BJ (cell line): ENCODE measurements around the gene CIZ1. TPM values are rescaled to one million over a fixed set of nuclear protein-coding genes. Genes with fewer than 3 reads are reported as not detected.

ENCODE experiments used
- CTCF ChIA-PET: fragments of 350-600 bp; formaldehyde crosslinking; extraction: SDS; loops from one replicate; lab custom pipeline; 2021; ENCODE audit warnings: antibody characterized with exemption, inconsistent platforms; lab: Yijun Ruan, JAX
- POLR2A ChIA-PET: fragments of 300-600 bp; sonication (Branson Sonifier 250); formaldehyde crosslinking; extraction: SDS; loops from one replicate; lab custom pipeline; 2021; ENCODE audit warnings: antibody characterized with exemption; lab: Charles Lee
- DNase-seq: peaks from one replicate; pipeline ENCODE4 v3.0.0-alpha.2; 2011; ENCODE audit warnings: low read depth
- H3K27me3 ChIP-seq: 2 replicates; pipeline ENCODE4 v1.6.0; 2011; ENCODE audit warnings: low read length; ENCODE audit not compliant: control insufficient read depth, insufficient read depth
- H3K36me3 ChIP-seq: 2 replicates; pipeline ENCODE4 v1.5.1; 2011; ENCODE audit warnings: low read length; ENCODE audit not compliant: control insufficient read depth, insufficient read depth
- H3K4me3 ChIP-seq: 2 replicates; pipeline ENCODE4 v1.5.1; 2011; ENCODE audit warnings: low read depth, mild to moderate bottlenecking, control low read depth, low read length
- CTCF ChIP-seq: IDR thresholded peaks from 2 replicates; pipeline ENCODE4 v1.5.1; 2011; ENCODE audit warnings: low read depth, mild to moderate bottlenecking, control low read depth, inconsistent platforms, low read length, moderate library complexity; ENCODE audit not compliant: insufficient read depth
- polyA plus RNA-seq: library from polyadenylated mRNA; depleted of rRNA; stranded (reverse); fragments of >200 nt; gene quantifications from 2 replicates; pipeline ENCODE4 v1.2.3, GENCODE V29; 2011

CIZ1 gene
- polyA plus RNA-seq, 1 experiment: 36.0 TPM

- ChIA-PET POLR2A (no interaction called here), CTCF (interaction anchor here (0.6 to 2.0 kb wide), 5 partner anchors 8 to 44 kb away, joined by 3 to 6 read pairs (median 4); no protein-coding TSS in a partner anchor)
- no peak for DNase-seq
Measured at GRCh38 chr9:128211186-128211980, 20.0 kb upstream of the CIZ1 start.

GRCh38 chr9:128208946-128209669 lies 17.7 kb upstream of the CIZ1 start:
- no peak for TF ChIP-seq CTCF
- DNase-seq: no peak
- no peak overlapping the region for H3K4me3 ChIP-seq
- CTCF ChIA-PET: interaction anchor here (1.0 kb wide), 1 partner anchor 46 kb away, joined by 3 read pairs; no protein-coding TSS in a partner anchor
- POLR2A ChIA-PET: no interaction called here
- H3K27me3 ChIP-seq: no peaks in the 10 kb centered on the region
- no peaks in the 10 kb centered on the region for H3K36me3 ChIP-seq

More at GRCh38 chr9:128211186-128211980, 20.0 kb upstream of the CIZ1 start:
- Histone ChIP-seq H3K36me3 (no peaks in the 10 kb centered on the region), H3K27me3 (no peaks in the 10 kb centered on the region), H3K4me3 (no peak overlapping the region)
- no peak for TF ChIP-seq CTCF

- no peaks in the 10 kb centered on the region for H3K36me3 ChIP-seq
- H3K27me3 ChIP-seq: no peaks in the 10 kb centered on the region
- ChIA-PET CTCF (no interaction called here), POLR2A (no interaction called here)
- no peak for DNase-seq
- TF ChIP-seq CTCF: no peak
- no peak overlapping the region for H3K4me3 ChIP-seq
Measured at GRCh38 chr9:128208386-128208785, 17.0 kb upstream of the CIZ1 start.

- no peak for TF ChIP-seq CTCF
- H3K36me3 ChIP-seq: no peaks in the 10 kb centered on the region
- POLR2A ChIA-PET: no interaction called here
- no peak overlapping the region for H3K4me3 ChIP-seq
- DNase-seq: no peak
- H3K27me3 ChIP-seq: no peaks in the 10 kb centered on the region
- CTCF ChIA-PET: interaction anchor here (0.5 to 1.3 kb wide), 3 partner anchors 13 to 132 kb away, joined by 3 to 4 read pairs (median 3); partner anchors contain the start of gene CIZ1
Measured at GRCh38 chr9:128206916-128207910, 15.8 kb upstream of the CIZ1 start.
